CD14-positive monocyte (primary cell): Measurements from ENCODE around the gene WBP2NL. TPM values are rescaled to one million over a fixed set of nuclear protein-coding genes. Genes with fewer than 3 reads are reported as not detected.
A peak's percentile ranks its signal among the peaks of the same experiment; 100 is the strongest.

Experiments used
- DNase-seq, 3 donors: peaks; one replicate each; pipeline ENCODE4 v3.0.0-alpha.2; 2011 to 2022
- H2AFZ ChIP-seq: 2 replicates; pipeline ENCODE4 v1.6.0; 2012; ENCODE audit warnings: mild to moderate bottlenecking, low read depth, low read length, inconsistent platforms; ENCODE audit not compliant: insufficient read depth, poor library complexity, severe bottlenecking
- H3K27ac ChIP-seq, 2 donors: 1 replicate in 1 of 2; 2 replicates in 1 of 2; pipeline ENCODE4 v1.5.1; 2012 to 2013; ENCODE audit warnings: low read length in 2 of 2, control low read depth in 1 of 2, inconsistent platforms in 1 of 2, low read depth in 1 of 2, mild to moderate bottlenecking in 1 of 2
- H3K27me3 ChIP-seq, 2 donors: one replicate each; pipeline versions ENCODE4 v1.6.0 to v1.6.1; 2011 to 2013; ENCODE audit warnings: low read length in 2 of 2; ENCODE audit not compliant: control insufficient read depth in 2 of 2, insufficient read depth in 2 of 2
- H3K36me3 ChIP-seq, 2 donors: replicated peaks in 1 of 2; 1 replicate in 1 of 2; 2 replicates in 1 of 2; pipeline versions ENCODE4 v1.5.1 to v1.6.1; 2012 to 2013; ENCODE audit warnings: low read length in 2 of 2, control low read depth in 1 of 2, inconsistent platforms in 1 of 2, mild to moderate bottlenecking in 1 of 2; ENCODE audit not compliant: insufficient read depth in 2 of 2, control insufficient read depth in 1 of 2
- H3K4me1 ChIP-seq, 2 donors: 1 replicate in 1 of 2; 2 replicates in 1 of 2; pipeline versions ENCODE4 v1.5.1 to v1.6.1; 2012 to 2013; ENCODE audit warnings: low read length in 2 of 2, control low read depth in 1 of 2, inconsistent platforms in 1 of 2, mild to moderate bottlenecking in 1 of 2, moderate library complexity in 1 of 2; ENCODE audit not compliant: insufficient read depth in 2 of 2, control insufficient read depth in 1 of 2
- H3K4me2 ChIP-seq: replicated peaks from 2 replicates; pipeline ENCODE3; 2012; ENCODE audit warnings: low read length, moderate library complexity, mild to moderate bottlenecking; ENCODE audit not compliant: poor library complexity, severe bottlenecking; ENCODE audit errors: extremely low read depth
- H3K4me3 ChIP-seq, 3 experiments: fragments of 200-600 bp in 1 of 3; sonication (generic) in 1 of 3; replicated peaks in 1 of 3; 1 replicate in 2 of 3; 2 replicates in 1 of 3; pipeline ENCODE4 v1.5.1; 2011 to 2013; ENCODE audit warnings: low read length in 3 of 3, mild to moderate bottlenecking in 3 of 3, control low read depth in 2 of 3, low read depth in 2 of 3, inconsistent platforms in 1 of 3, moderate library complexity in 1 of 3
- H3K79me2 ChIP-seq: 2 replicates; pipeline ENCODE4 v1.6.0; 2012; ENCODE audit warnings: mild to moderate bottlenecking, control low read depth, inconsistent platforms, low read length, moderate library complexity; ENCODE audit not compliant: insufficient read depth
- H3K9ac ChIP-seq: 2 replicates; pipeline ENCODE4 v1.6.0; 2017; ENCODE audit warnings: low read length, mild to moderate bottlenecking; ENCODE audit not compliant: insufficient read depth, poor library complexity, severe bottlenecking
- H3K9me3 ChIP-seq, 2 donors: replicated peaks in 1 of 2; 1 replicate in 1 of 2; 2 replicates in 1 of 2; pipeline versions ENCODE4 v1.5.1 to v1.6.1; 2012 to 2013; ENCODE audit warnings: low read length in 2 of 2, control low read depth in 1 of 2; ENCODE audit not compliant: control insufficient read depth in 1 of 2, insufficient read depth in 1 of 2
- H4K20me1 ChIP-seq: 2 replicates; pipeline ENCODE4 v1.6.0; 2012; ENCODE audit warnings: mild to moderate bottlenecking, low read length, control low read depth, moderate library complexity; ENCODE audit not compliant: insufficient read depth
- H3K27ac Mint-ChIP-seq, 7 donors: one replicate each; pipeline ENCODE4 v1.8.0; 2020; ENCODE audit warnings: mild to moderate bottlenecking in 7 of 7, mixed read lengths in 7 of 7, moderate library complexity in 6 of 7, inconsistent platforms in 2 of 7
- H3K27me3 Mint-ChIP-seq, 3 donors: one replicate each; pipeline ENCODE4 v1.8.0; 2021 to 2022; ENCODE audit warnings: low read depth in 3 of 3, mild to moderate bottlenecking in 3 of 3, mixed read lengths in 3 of 3, moderate library complexity in 3 of 3, inconsistent platforms in 1 of 3
- H3K36me3 Mint-ChIP-seq, 2 donors: one replicate each; pipeline ENCODE4 v1.8.0; 2020; ENCODE audit warnings: mixed read lengths in 2 of 2, inconsistent platforms in 1 of 2, mild to moderate bottlenecking in 1 of 2
- H3K4me1 Mint-ChIP-seq: one replicate; pipeline ENCODE4 v1.8.0; 2020; ENCODE audit warnings: mild to moderate bottlenecking, mixed read lengths
- H3K4me3 Mint-ChIP-seq, 2 donors: one replicate each; pipeline ENCODE4 v1.8.0; 2020; ENCODE audit warnings: mild to moderate bottlenecking in 2 of 2, mixed read lengths in 2 of 2, moderate library complexity in 1 of 2
- H3K9me3 Mint-ChIP-seq, 7 donors: one replicate each; pipeline ENCODE4 v1.8.0; 2020 to 2022; ENCODE audit warnings: mixed read lengths in 7 of 7, mild to moderate bottlenecking in 6 of 7, moderate library complexity in 6 of 7, inconsistent platforms in 2 of 7
- CTCF ChIP-seq: fragments of 200-600 bp; IDR thresholded peaks from one replicate; pipeline ENCODE4 v1.8.0; 2022; ENCODE audit warnings: antibody characterized with exemption, mild to moderate bottlenecking
- WGBS: methylation state at CpG from one replicate; pipeline ENCODE4 v1.1.5; 2013; ENCODE audit warnings: missing lambda C conversion rate; ENCODE audit not compliant: insufficient coverage; 5-methylcytosine and 5-hydroxymethylcytosine counted together
- intact Hi-C, 2 donors: fragments of 100-400 bp; cut with micrococcal nuclease; formaldehyde crosslinking; loops; one replicate each; pipeline versions ENCODE4 v1.15.0 to v1.15.1; 2023
- polyA plus RNA-seq, 3 donors: library from polyadenylated mRNA; depleted of rRNA in 1 of 3; unstranded in 2 of 3; stranded (reverse) in 1 of 3; fragments of 300-500 nt in 2 of 3; fragments of >200 nt in 1 of 3; fragmentation: Illumina TruSeq in 2 of 3; gene quantifications; 1 replicate in 2 of 3; 2 replicates in 1 of 3; pipeline ENCODE4 v1.2.3, GENCODE V29; 2012 to 2021

WBP2NL gene
- polyA plus RNA-seq, 3 donors, result 0.48 to 0.83 (median 0.71) TPM

- H3K4me3 Mint-ChIP-seq, result no peak overlapping the region
Observed at GRCh38 chr22:42066126-42066761, 67.7 kb downstream of the WBP2NL start.

GRCh38 chr22:42066937-42067336 lies 68.3 kb downstream of the WBP2NL start:
- intact Hi-C loops, result no loop called here
- H3K4me2 ChIP-seq, result no peak overlapping the region
- H4K20me1 ChIP-seq, result peaks cover 67% of the 10 kb centered on the region
- H2AFZ ChIP-seq, result no peak overlapping the region
- WGBS, result 100% methylated on average over 8 of the region's 10 CpGs
- no peak overlapping the region for H3K9ac ChIP-seq
- H3K27me3 ChIP-seq, result no peaks in the 10 kb centered on the region
- H3K27ac Mint-ChIP-seq, result peak overlapping the region in 1 of 7 donors; percentile 20
- peak overlapping the region; percentile 2 to 58 for H3K27ac ChIP-seq
- no peak overlapping the region for H3K4me3 Mint-ChIP-seq
- H3K9me3 ChIP-seq, result no peaks in the 10 kb centered on the region
- H3K79me2 ChIP-seq, result peaks cover 59% of the 10 kb centered on the region
- TF ChIP-seq CTCF, result no peak
- peaks cover 49% of the 10 kb centered on the region for H3K4me1 Mint-ChIP-seq
- peaks cover 0 to 6% (median 2%) of the 10 kb centered on the region in 7 donors for H3K9me3 Mint-ChIP-seq
- H3K4me1 ChIP-seq, result peaks cover 36 to 41% of the 10 kb centered on the region in 2 donors
- H3K27me3 Mint-ChIP-seq, result peaks cover 0 to 2% (median 0%) of the 10 kb centered on the region in 3 donors
- no peak for DNase-seq
- H3K36me3 ChIP-seq, result peaks cover 62 to 70% of the 10 kb centered on the region in 2 donors
- H3K4me3 ChIP-seq, result no peak overlapping the region
- peaks cover 62 to 71% of the 10 kb centered on the region in 2 donors for H3K36me3 Mint-ChIP-seq

More at GRCh38 chr22:42066126-42066761, 67.7 kb downstream of the WBP2NL start:
- H3K36me3 ChIP-seq, result peaks cover 69 to 77% of the 10 kb centered on the region in 2 donors
- peaks cover 70% of the 10 kb centered on the region for H4K20me1 ChIP-seq
- H3K4me1 Mint-ChIP-seq, result peaks cover 42% of the 10 kb centered on the region
- H3K79me2 ChIP-seq, result peaks cover 59% of the 10 kb centered on the region
- 100% methylated on average over 6 of the region's 7 CpGs for WGBS
- H2AFZ ChIP-seq, result no peak overlapping the region
- H3K4me2 ChIP-seq, result no peak overlapping the region
- H3K27ac Mint-ChIP-seq, result peak overlapping the region in 5 of 7 donors; percentile 25 to 53 (median 41)
- peaks cover under 1 to 6% (median 2%) of the 10 kb centered on the region in 7 donors for H3K9me3 Mint-ChIP-seq
- H3K9me3 ChIP-seq, result peaks cover under 1 to 2% of the 10 kb centered on the region in 2 donors
- H3K36me3 Mint-ChIP-seq, result peaks cover 67 to 78% of the 10 kb centered on the region in 2 donors
- peaks cover 0 to 2% (median 0%) of the 10 kb centered on the region in 3 donors for H3K27me3 Mint-ChIP-seq
- H3K27me3 ChIP-seq, result no peaks in the 10 kb centered on the region
- DNase-seq, result no peak
- H3K27ac ChIP-seq, result peak overlapping the region in 1 of 2 donors; percentile 58
- no peak for TF ChIP-seq CTCF
- no peak overlapping the region for H3K9ac ChIP-seq
- intact Hi-C loops, result no loop called here
- H3K4me3 ChIP-seq, result no peak overlapping the region
- peaks cover 29 to 34% of the 10 kb centered on the region in 2 donors for H3K4me1 ChIP-seq
